HCT116 (cell line): ENCODE data around the gene PTPN7. TPM values are rescaled to one million over a fixed set of nuclear protein-coding genes. Genes with fewer than 3 reads are reported as not detected.
A peak's percentile ranks its signal among the peaks of the same experiment; 100 is the strongest.

ENCODE experiments used
- ATAC-seq: fragments of 200-7000 bp; cut with Tn5 transposase; 2 replicates; pipeline ENCODE4 v1.9.1; 2020; ENCODE audit warnings: mild to moderate bottlenecking, moderate library complexity
- BruUV-seq: library from RNA; stranded (reverse); fragments of 400-500 nt; replicated peaks from 2 replicates; lab custom pipeline; 2021; lab: Mats Ljungman, UMichigan
- CTCF ChIA-PET: fragments of 300-600 bp; sonication (Branson Sonifier 250); formaldehyde crosslinking; loops from one replicate; lab custom pipeline; 2021; ENCODE audit warnings: antibody characterized with exemption; lab: Charles Lee
- POLR2A ChIA-PET: fragments of 300-600, 350-600 bp; sonication (Branson Sonifier 250); formaldehyde crosslinking; loops from one replicate; lab custom pipeline; 2021; ENCODE audit warnings: antibody characterized with exemption; lab: Charles Lee
- RAD21 ChIA-PET, 2 experiments: fragments of 300-600 bp; sonication (Branson Sonifier 250); formaldehyde crosslinking; loops; one replicate each; lab custom pipeline; 2023; ENCODE audit warnings: low total read pairs in 2 of 2; ENCODE audit not compliant: uncharacterized antibody in 2 of 2, unreplicated experiment in 2 of 2, low non-redundant PET in 1 of 2; lab: Charles Lee
- DNase-seq: peaks from one replicate; pipeline ENCODE4 v3.0.0-alpha.2; 2010; ENCODE audit warnings: low read depth, low spot score
- H2AFZ ChIP-seq: fragments of 200-600 bp; shearing (Covaris generic), sonication (generic); 2 replicates; pipeline ENCODE4 v1.6.1; 2017; ENCODE audit warnings: low read depth, mixed run types, mixed read lengths, antibody characterized with exemption, low read length; ENCODE audit not compliant: poor library complexity, severe bottlenecking
- H3K27ac ChIP-seq: 2 replicates; pipeline ENCODE4 v1.5.1; 2012; ENCODE audit warnings: low read depth, low read length
- H3K27me3 ChIP-seq: fragments of 200-600 bp; sonication (generic); 2 replicates; pipeline ENCODE4 v1.6.1; 2016; ENCODE audit warnings: mixed run types, low read length, mixed read lengths; ENCODE audit not compliant: insufficient read depth
- H3K36me3 ChIP-seq, 2 experiments: fragments of 200-500 bp in 1 of 2; fragments of 200-600 bp in 1 of 2; sonication (Bioruptor generic) in 1 of 2; sonication (generic) in 1 of 2; 2 replicates each; pipeline versions ENCODE4 v1.5.1 to v1.6.1; 2014 to 2016; ENCODE audit warnings: low read length in 2 of 2, inconsistent platforms in 1 of 2, mixed read lengths in 1 of 2, mixed run types in 1 of 2; ENCODE audit not compliant: insufficient read depth in 2 of 2, control insufficient read depth in 1 of 2
- H3K4me1 ChIP-seq, 2 experiments: fragments of 200-600 bp in 1 of 2; sonication (generic) in 1 of 2; 2 replicates each; pipeline versions ENCODE4 v1.5.1 to v1.6.1; 2012 to 2017; ENCODE audit warnings: low read length in 2 of 2, inconsistent platforms in 1 of 2, mild to moderate bottlenecking in 1 of 2, mixed read lengths in 1 of 2, mixed run types in 1 of 2, moderate library complexity in 1 of 2; ENCODE audit not compliant: insufficient read depth in 2 of 2, control insufficient read depth in 1 of 2
- H3K4me2 ChIP-seq: fragments of 200-600 bp; sonication (generic); 2 replicates; pipeline ENCODE4 v1.6.1; 2017; ENCODE audit warnings: mixed run types, low read length, mixed read lengths
- H3K4me3 ChIP-seq, 2 experiments: fragments of 200-600 bp in 1 of 2; sonication (generic) in 1 of 2; replicated peaks in 1 of 2; 2 replicates each; pipeline ENCODE4 v1.5.1; 2011 to 2016; ENCODE audit warnings: low read length in 2 of 2, control low read depth in 1 of 2, low read depth in 1 of 2, mild to moderate bottlenecking in 1 of 2, mixed read lengths in 1 of 2, mixed run types in 1 of 2
- H3K79me2 ChIP-seq: fragments of 200-600 bp; sonication (generic); 2 replicates; pipeline ENCODE4 v1.6.1; 2017; ENCODE audit warnings: mild to moderate bottlenecking, mixed run types, low read length, moderate library complexity, mixed read lengths; ENCODE audit not compliant: insufficient read depth
- H3K9ac ChIP-seq: fragments of 200-600 bp; sonication (generic); 2 replicates; pipeline ENCODE4 v1.6.1; 2016; ENCODE audit warnings: low read length, mixed read lengths
- H3K9me2 ChIP-seq: fragments of 200-600 bp; sonication (generic), shearing (Covaris generic); 2 replicates; pipeline ENCODE4 v1.6.1; 2017; ENCODE audit warnings: mixed run types, mild to moderate bottlenecking, moderate library complexity; ENCODE audit not compliant: insufficient read depth
- H3K9me3 ChIP-seq, 2 experiments: fragments of 200-500 bp in 1 of 2; fragments of 200-600 bp in 1 of 2; sonication (Bioruptor generic) in 1 of 2; sonication (generic) in 1 of 2; 2 replicates each; pipeline ENCODE4 v1.6.1; 2014 to 2017; ENCODE audit warnings: low read length in 2 of 2, mixed read lengths in 2 of 2, inconsistent platforms in 1 of 2, low read depth in 1 of 2, mild to moderate bottlenecking in 1 of 2, mixed run types in 1 of 2, moderate library complexity in 1 of 2; ENCODE audit not compliant: control insufficient read depth in 1 of 2, insufficient read depth in 1 of 2
- H4K20me1 ChIP-seq: fragments of 200-600 bp; sonication (generic), shearing (Covaris generic); 2 replicates; pipeline ENCODE4 v1.6.1; 2017; ENCODE audit warnings: mixed run types, mild to moderate bottlenecking, moderate library complexity; ENCODE audit not compliant: insufficient read depth
- CBX3 ChIP-seq: IDR thresholded peaks from 2 replicates; pipeline ENCODE4 v1.6.1; 2012; ENCODE audit warnings: low read depth
- CEBPB ChIP-seq: IDR thresholded peaks from 2 replicates; pipeline ENCODE4 v1.6.1; 2012; ENCODE audit warnings: low read depth
- CTCF ChIP-seq, 3 experiments: fragments of 200-600 bp in 1 of 3; sonication (generic) in 1 of 3; IDR thresholded peaks in 2 of 3; conservative IDR thresholded peaks in 1 of 3; 2 replicates each; pipeline ENCODE4 v1.5.1; 2012 to 2017; ENCODE audit warnings: low read depth in 2 of 3, low read length in 2 of 3, antibody characterized with exemption in 1 of 3, borderline replicate concordance in 1 of 3, control low read depth in 1 of 3, mild to moderate bottlenecking in 1 of 3, mixed read lengths in 1 of 3, mixed run types in 1 of 3, moderate library complexity in 1 of 3; ENCODE audit not compliant: insufficient read depth in 1 of 3
- EGR1 ChIP-seq: IDR thresholded peaks from 2 replicates; pipeline ENCODE4 v1.6.1; 2012; ENCODE audit warnings: low read depth
- ELF1 ChIP-seq: IDR thresholded peaks from 2 replicates; pipeline ENCODE4 v1.6.1; 2012; ENCODE audit warnings: low read depth, borderline replicate concordance
- EZH2 ChIP-seq: fragments of 200-600 bp; sonication (generic); IDR thresholded peaks from 2 replicates; pipeline ENCODE4 v1.6.1; 2017; ENCODE audit warnings: antibody characterized with exemption, mixed run types
- EZH2phosphoT487 ChIP-seq: fragments of 200-600 bp; IDR thresholded peaks from 2 replicates; pipeline ENCODE4 v1.6.1; 2018; ENCODE audit warnings: antibody characterized with exemption, borderline replicate concordance
- FOSL1 ChIP-seq: IDR thresholded peaks from 2 replicates; pipeline ENCODE4 v1.6.1; 2012; ENCODE audit warnings: low read depth
- JUND ChIP-seq: IDR thresholded peaks from 2 replicates; pipeline ENCODE4 v1.6.1; 2012
- POLR2A ChIP-seq: IDR thresholded peaks from 2 replicates; pipeline ENCODE4 v1.7.0; 2011; ENCODE audit warnings: borderline replicate concordance; ENCODE audit not compliant: insufficient read depth, insufficient read length; ENCODE audit errors: extremely low read depth
- POLR2AphosphoS5 ChIP-seq: IDR thresholded peaks from 2 replicates; pipeline ENCODE4 v1.6.1; 2011; ENCODE audit warnings: mild to moderate bottlenecking, low read depth, low read length, moderate library complexity
- RAD21 ChIP-seq: IDR thresholded peaks from 2 replicates; pipeline ENCODE4 v1.6.1; 2012; ENCODE audit warnings: low read depth, mild to moderate bottlenecking
- SP1 ChIP-seq: IDR thresholded peaks from 2 replicates; pipeline ENCODE4 v1.6.1; 2012; ENCODE audit warnings: low read depth
- TCF7L2 ChIP-seq: IDR thresholded peaks from 2 replicates; pipeline ENCODE4 v1.7.0; 2011; ENCODE audit warnings: borderline replicate concordance, inconsistent platforms; ENCODE audit not compliant: insufficient read depth, insufficient read length; ENCODE audit errors: extremely low read depth
- YY1 ChIP-seq: IDR thresholded peaks from 2 replicates; pipeline ENCODE4 v1.6.1; 2011; ENCODE audit warnings: low read length, low read depth, moderate library complexity, mild to moderate bottlenecking; ENCODE audit not compliant: insufficient replicate concordance; ENCODE audit errors: extremely low read depth
- ZFX ChIP-seq: fragments of 450-650 bp; IDR thresholded peaks from 2 replicates; pipeline ENCODE4 v1.6.1; 2017
- intact Hi-C: fragments of 100-400 bp; cut with micrococcal nuclease; formaldehyde crosslinking; loops from 2 replicates; pipeline ENCODE4 v1.10.0; 2022
- total RNA-seq: library from RNA; stranded (reverse); gene quantifications from one replicate; pipeline ENCODE4 v1.2.1, GENCODE V29; 2021; ENCODE audit not compliant: unreplicated experiment
- TF ChIP-seq, protein P1 (sequence below): IDR thresholded peaks from 2 replicates; pipeline ENCODE4 v1.6.1; 2012
- TF ChIP-seq, protein P2 (sequence below): IDR thresholded peaks from 2 replicates; pipeline ENCODE4 v1.6.1; 2012; ENCODE audit warnings: low read depth

Gene PTPN7
- total RNA-seq, 1 experiment from 2014 or later, result 0.76 TPM

- Histone ChIP-seq H3K9me3 (no peaks in the 10 kb centered on the region), H3K9me2 (no peaks in the 10 kb centered on the region), H3K27ac (no peak overlapping the region), H4K20me1 (no peaks in the 10 kb centered on the region), H3K4me3 (no peak overlapping the region), H2AFZ (no peak overlapping the region), H3K4me2 (no peak overlapping the region), H3K4me1 (peaks cover 0 to 4% of the 10 kb centered on the region in 2 experiments; a peak in 1 of 4 replicates), H3K9ac (no peak overlapping the region), H3K27me3 (no peaks in the 10 kb centered on the region; the same call in 1 of the 2 replicates), H3K36me3 (peaks cover 0 to 2% of the 10 kb centered on the region in 2 experiments; a peak in 1 of 4 replicates), H3K79me2 (no peaks in the 10 kb centered on the region)
- TF ChIP-seq YY1 (no peak), FOSL1 (no peak), POLR2A (no peak), ZFX (no peak), CEBPB (no peak), SP1 (no peak), EZH2 (no peak), CTCF (IDR thresholded peaks at IDR 0.05 in 2 of 3, conservative IDR thresholded peaks at IDR 0.05 in 1 of 3; ENCODE audit: borderline replicate concordance in 1 of 3, insufficient read depth in 1 of 3, low read depth in 2 of 3, low read length in 2 of 3) (no peak), EGR1 (no peak), POLR2AphosphoS5 (no peak), RAD21 (no peak), EZH2phosphoT487 (no peak), ELF1 (no peak), CBX3 (no peak), JUND (no peak), TCF7L2 (no peak)
- TF ChIP-seq, protein P1, sequence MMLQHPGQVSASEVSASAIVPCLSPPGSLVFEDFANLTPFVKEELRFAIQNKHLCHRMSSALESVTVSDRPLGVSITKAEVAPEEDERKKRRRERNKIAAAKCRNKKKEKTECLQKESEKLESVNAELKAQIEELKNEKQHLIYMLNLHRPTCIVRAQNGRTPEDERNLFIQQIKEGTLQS, result no peak
- TF ChIP-seq, protein P2, sequence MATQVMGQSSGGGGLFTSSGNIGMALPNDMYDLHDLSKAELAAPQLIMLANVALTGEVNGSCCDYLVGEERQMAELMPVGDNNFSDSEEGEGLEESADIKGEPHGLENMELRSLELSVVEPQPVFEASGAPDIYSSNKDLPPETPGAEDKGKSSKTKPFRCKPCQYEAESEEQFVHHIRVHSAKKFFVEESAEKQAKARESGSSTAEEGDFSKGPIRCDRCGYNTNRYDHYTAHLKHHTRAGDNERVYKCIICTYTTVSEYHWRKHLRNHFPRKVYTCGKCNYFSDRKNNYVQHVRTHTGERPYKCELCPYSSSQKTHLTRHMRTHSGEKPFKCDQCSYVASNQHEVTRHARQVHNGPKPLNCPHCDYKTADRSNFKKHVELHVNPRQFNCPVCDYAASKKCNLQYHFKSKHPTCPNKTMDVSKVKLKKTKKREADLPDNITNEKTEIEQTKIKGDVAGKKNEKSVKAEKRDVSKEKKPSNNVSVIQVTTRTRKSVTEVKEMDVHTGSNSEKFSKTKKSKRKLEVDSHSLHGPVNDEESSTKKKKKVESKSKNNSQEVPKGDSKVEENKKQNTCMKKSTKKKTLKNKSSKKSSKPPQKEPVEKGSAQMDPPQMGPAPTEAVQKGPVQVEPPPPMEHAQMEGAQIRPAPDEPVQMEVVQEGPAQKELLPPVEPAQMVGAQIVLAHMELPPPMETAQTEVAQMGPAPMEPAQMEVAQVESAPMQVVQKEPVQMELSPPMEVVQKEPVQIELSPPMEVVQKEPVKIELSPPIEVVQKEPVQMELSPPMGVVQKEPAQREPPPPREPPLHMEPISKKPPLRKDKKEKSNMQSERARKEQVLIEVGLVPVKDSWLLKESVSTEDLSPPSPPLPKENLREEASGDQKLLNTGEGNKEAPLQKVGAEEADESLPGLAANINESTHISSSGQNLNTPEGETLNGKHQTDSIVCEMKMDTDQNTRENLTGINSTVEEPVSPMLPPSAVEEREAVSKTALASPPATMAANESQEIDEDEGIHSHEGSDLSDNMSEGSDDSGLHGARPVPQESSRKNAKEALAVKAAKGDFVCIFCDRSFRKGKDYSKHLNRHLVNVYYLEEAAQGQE, result no peak
- BruUV-seq, result no TSS peak
- ChIA-PET RAD21 (no interaction called here), CTCF (no interaction called here), POLR2A (interaction anchor here (1.2 kb wide), 1 partner anchor 118 kb away, joined by 4 read pairs; the partner anchor contains the start of gene ELF3)
- peak; percentile 10; the same call in 1 of the 2 replicates for ATAC-seq
- DNase-seq, result no peak
- intact Hi-C loops, result no loop called here
Measured at GRCh38 chr1:202127836-202128622, 32.4 kb downstream of the PTPN7 start.
